ENCODE data around the gene CACNA1G.

DNA sequence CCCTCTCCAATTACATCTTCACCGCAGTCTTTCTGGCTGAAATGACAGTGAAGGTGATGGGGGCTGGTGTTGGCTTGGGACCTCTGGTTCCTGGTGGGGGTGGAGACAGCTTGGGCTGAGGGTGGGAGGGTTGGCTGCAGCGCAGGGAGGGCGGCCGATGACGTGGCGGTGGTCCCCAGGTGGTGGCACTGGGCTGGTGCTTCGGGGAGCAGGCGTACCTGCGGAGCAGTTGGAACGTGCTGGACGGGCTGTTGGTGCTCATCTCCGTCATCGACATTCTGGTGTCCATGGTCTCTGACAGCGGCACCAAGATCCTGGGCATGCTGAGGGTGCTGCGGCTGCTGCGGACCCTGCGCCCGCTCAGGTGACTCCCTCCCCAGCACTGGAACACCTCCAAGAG, 42.3 kb downstream of the CACNA1G start:
- no peak for TF ChIP-seq CTCF (conservative IDR thresholded peaks at IDR 0.05; ENCODE audit: low read length)
- TF ChIP-seq EZH2phosphoT487 (IDR thresholded peaks at IDR 0.05; ENCODE audit: borderline replicate concordance) = no peak

Measured in Loucy (cell line).